ENCODE measurements around the gene ZNF506.
"Not testable (repeated sequence)": the region's sequence is repeated elsewhere in the genome, so short reads cannot be mapped to it uniquely, and the experiment has no call there.

Gene ZNF506

GRCh38 chr19:19835560-19836038 is 14.0 kb upstream of the ZNF506 start:
- Histone ChIP-seq H3K4me2 (no peak overlapping the region), H3K27me3 (no peaks in the 10 kb centered on the region), H3K4me1 (no peaks in the 10 kb centered on the region), H3K9me3 (peaks cover 94% of the 10 kb centered on the region), H3K9ac (no peak overlapping the region), H3K4me3 (0 out of 2 replicates have a peak overlapping the region, but pooled peaks have one; percentile 5), H3K36me3 (no peaks in the 10 kb centered on the region), H4K20me1 (no peaks in the 10 kb centered on the region), H3K27ac (no peak overlapping the region)
- no peak for TF ChIP-seq Cebpa-rat (IDR thresholded peaks at IDR 0.05)

- H3K27me3 ChIP-seq = no peaks in the 10 kb centered on the region
- H3K4me1 ChIP-seq = no peaks in the 10 kb centered on the region
- no peaks in the 10 kb centered on the region for H4K20me1 ChIP-seq
- no peaks in the 10 kb centered on the region for H3K36me3 ChIP-seq
- no peak for TF ChIP-seq Cebpa-rat (IDR thresholded peaks at IDR 0.05)
- no peak overlapping the region for H3K4me2 ChIP-seq
- no peak overlapping the region for H3K4me3 ChIP-seq
- no peak overlapping the region for H3K27ac ChIP-seq
- no peak overlapping the region for H3K9ac ChIP-seq
- H3K9me3 ChIP-seq = peaks cover 90% of the 10 kb centered on the region
Observed at GRCh38 chr19:19826875-19827274, 5.3 kb upstream of the ZNF506 start.

- Histone ChIP-seq H3K27me3 (no peaks in the 10 kb centered on the region), H4K20me1 (no peaks in the 10 kb centered on the region), H3K27ac (no peak overlapping the region), H3K4me2 (no peak overlapping the region), H3K9me3 (peaks cover 77% of the 10 kb centered on the region), H3K9ac (no peak overlapping the region), H3K4me1 (peaks cover 9% of the 10 kb centered on the region; the same call in 1 of the 2 replicates), H3K36me3 (peaks cover 15% of the 10 kb centered on the region), H3K4me3 (no peak overlapping the region)
- no peak for TF ChIP-seq Cebpa-rat (IDR thresholded peaks at IDR 0.05)
Observed at GRCh38 chr19:19823916-19824315, 2.4 kb upstream of the ZNF506 start.

GRCh38 chr19:19821976-19822375 is 426 bp upstream of the ZNF506 start:
- peaks cover 35% of the 10 kb centered on the region for H3K36me3 ChIP-seq
- H4K20me1 ChIP-seq, H3K27me3 ChIP-seq, H3K4me1 ChIP-seq: not testable (repeated sequence)
- peak overlapping the region; percentile 94 for H3K9ac ChIP-seq
- H3K9me3 ChIP-seq = peaks cover 77% of the 10 kb centered on the region
- H3K27ac ChIP-seq = peak overlapping the region; percentile 95
- H3K4me2 ChIP-seq = peak overlapping the region; percentile 91
- peak overlapping the region; percentile 87 for H3K4me3 ChIP-seq

- H3K27me3 ChIP-seq = no peaks in the 10 kb centered on the region
- no peaks in the 10 kb centered on the region for H4K20me1 ChIP-seq
- H3K9me3 ChIP-seq = peaks cover 82% of the 10 kb centered on the region
- H3K36me3 ChIP-seq = peaks cover 46% of the 10 kb centered on the region
- peak overlapping the region; percentile 80 for H3K4me2 ChIP-seq
- H3K4me1 ChIP-seq = peaks cover 9% of the 10 kb centered on the region; the same call in 1 of the 2 replicates
- TF ChIP-seq Cebpa-rat (IDR thresholded peaks at IDR 0.05) = no peak
- H3K9ac ChIP-seq = peak overlapping the region; percentile 94
- peak overlapping the region; percentile 95 for H3K27ac ChIP-seq
- peak overlapping the region; percentile 87 for H3K4me3 ChIP-seq
Observed at GRCh38 chr19:19820774-19821320, 703 bp downstream of the ZNF506 start.

- peaks cover 81% of the 10 kb centered on the region for H3K9me3 ChIP-seq
- H4K20me1 ChIP-seq = no peaks in the 10 kb centered on the region; the same call in 1 of the 2 replicates
- H3K36me3 ChIP-seq = peaks cover 79% of the 10 kb centered on the region
- H3K4me2 ChIP-seq = no peak overlapping the region
- TF ChIP-seq Cebpa-rat (IDR thresholded peaks at IDR 0.05) = no peak
- no peaks in the 10 kb centered on the region for H3K27me3 ChIP-seq
- peaks cover 9% of the 10 kb centered on the region; the same call in 1 of the 2 replicates for H3K4me1 ChIP-seq
- H3K4me3 ChIP-seq = no peak overlapping the region
- H3K9ac ChIP-seq = no peak overlapping the region
- no peak overlapping the region for H3K27ac ChIP-seq
Observed at GRCh38 chr19:19817357-19817756, 4.2 kb downstream of the ZNF506 start.

- Histone ChIP-seq H3K36me3 (peaks cover 86% of the 10 kb centered on the region), H3K4me1 (peaks cover 9% of the 10 kb centered on the region; the same call in 1 of the 2 replicates), H3K9me3 (peaks cover 87% of the 10 kb centered on the region)
Observed at GRCh38 chr19:19816679-19817078, 4.9 kb downstream of the ZNF506 start.

GRCh38 chr19:19811999-19812398 is 9.6 kb downstream of the ZNF506 start:
- Histone ChIP-seq H3K9me3 (peaks cover 98% of the 10 kb centered on the region), H3K36me3 (peaks cover 97% of the 10 kb centered on the region)
- not testable (repeated sequence) for H3K4me2 ChIP-seq, H3K27ac ChIP-seq, H3K27me3 ChIP-seq, H4K20me1 ChIP-seq, H3K9ac ChIP-seq, H3K4me1 ChIP-seq, H3K4me3 ChIP-seq

More at GRCh38 chr19:19816679-19817078, 4.9 kb downstream of the ZNF506 start:
- Histone ChIP-seq H3K27me3 (no peaks in the 10 kb centered on the region), H4K20me1 (no peaks in the 10 kb centered on the region; the same call in 1 of the 2 replicates), H3K27ac (no peak overlapping the region), H3K4me3 (no peak overlapping the region), H3K4me2 (no peak overlapping the region), H3K9ac (no peak overlapping the region)
- no peak for TF ChIP-seq Cebpa-rat (IDR thresholded peaks at IDR 0.05)

- H3K27ac ChIP-seq = no peak overlapping the region
- H3K4me2 ChIP-seq = no peak overlapping the region
- TF ChIP-seq Cebpa-rat (IDR thresholded peaks at IDR 0.05) = no peak
- H3K4me1 ChIP-seq = no peaks in the 10 kb centered on the region
- H3K36me3 ChIP-seq = peaks cover 88% of the 10 kb centered on the region
- no peak overlapping the region for H3K4me3 ChIP-seq
- H3K9me3 ChIP-seq = peaks cover 84% of the 10 kb centered on the region
- no peaks in the 10 kb centered on the region for H3K27me3 ChIP-seq
- H3K9ac ChIP-seq = no peak overlapping the region
- no peaks in the 10 kb centered on the region for H4K20me1 ChIP-seq
Observed at GRCh38 chr19:19805480-19805879, 16.1 kb downstream of the ZNF506 start.

- H3K9ac ChIP-seq = no peak overlapping the region
- no peaks in the 10 kb centered on the region for H3K27me3 ChIP-seq
- H3K36me3 ChIP-seq = peaks cover 88% of the 10 kb centered on the region
- H3K27ac ChIP-seq = no peak overlapping the region
- peaks cover 57% of the 10 kb centered on the region for H3K9me3 ChIP-seq
- H3K4me1 ChIP-seq = no peaks in the 10 kb centered on the region
- no peak overlapping the region for H3K4me3 ChIP-seq
- TF ChIP-seq Cebpa-rat (IDR thresholded peaks at IDR 0.05) = no peak
- H3K4me2 ChIP-seq = no peak overlapping the region
- no peaks in the 10 kb centered on the region for H4K20me1 ChIP-seq
Observed at GRCh38 chr19:19788015-19788414, 33.5 kb downstream of the ZNF506 start.

GRCh38 chr19:19785476-19785875 is 36.1 kb downstream of the ZNF506 start:
- H3K9ac ChIP-seq, H3K4me3 ChIP-seq, H3K27ac ChIP-seq, H3K4me1 ChIP-seq, H3K4me2 ChIP-seq, H3K27me3 ChIP-seq, H4K20me1 ChIP-seq: not testable (repeated sequence)
- Histone ChIP-seq H3K36me3 (peaks cover 88% of the 10 kb centered on the region), H3K9me3 (peaks cover 47% of the 10 kb centered on the region)
